Thyroid gland (tissue), 4 donors: ENCODE data around the gene ATRAID. TPM values are rescaled to one million over a fixed set of nuclear protein-coding genes. Genes with fewer than 3 reads are reported as not detected.

Experiments used
- DNase-seq, 2 donors: peaks; one replicate each; pipeline ENCODE4 v3.0.0-alpha.2; 2019
- H3K27ac ChIP-seq, 3 donors: fragments of 200-600 bp; sonication (generic); 1 replicate in 2 of 3; 2 replicates in 1 of 3; pipeline ENCODE4 v1.5.1; 2016 to 2019; ENCODE audit warnings: mild to moderate bottlenecking in 1 of 3, moderate library complexity in 1 of 3
- H3K27me3 ChIP-seq: fragments of 200-600 bp; sonication (generic); one replicate; pipeline ENCODE4 v1.5.1; 2019
- H3K36me3 ChIP-seq, 2 donors: fragments of 200-600 bp; sonication (generic); one replicate each; pipeline ENCODE4 v1.5.1; 2016 to 2019
- H3K4me1 ChIP-seq, 2 donors: fragments of 200-600 bp; sonication (generic); one replicate each; pipeline ENCODE4 v1.5.1; 2017 to 2019
- H3K4me3 ChIP-seq, 3 donors: fragments of 200-600 bp; sonication (generic); replicated peaks in 1 of 3; 1 replicate in 2 of 3; 2 replicates in 1 of 3; pipeline ENCODE4 v1.5.1; 2016; ENCODE audit warnings: mild to moderate bottlenecking in 1 of 3
- H3K9me3 ChIP-seq: fragments of 200-600 bp; sonication (generic); one replicate; pipeline ENCODE4 v1.5.1; 2017
- CTCF ChIP-seq, 6 experiments: fragments of 200-600 bp in 3 of 6; fragments of 450-650 bp in 3 of 6; sonication (generic) in 3 of 6; IDR thresholded peaks; one replicate each; pipeline ENCODE4 v1.5.1; 2016 to 2019; ENCODE audit warnings: antibody characterized with exemption in 6 of 6, mild to moderate bottlenecking in 2 of 6, inconsistent platforms in 1 of 6, moderate library complexity in 1 of 6
- POLR2A ChIP-seq, 2 donors: fragments of 450-650 bp; IDR thresholded peaks; one replicate each; pipeline ENCODE4 v1.6.1; 2017; ENCODE audit warnings: antibody characterized with exemption in 2 of 2, mild to moderate bottlenecking in 2 of 2, moderate library complexity in 1 of 2
- WGBS, 2 donors: methylation state at CpG; one replicate each; pipeline ENCODE4 v1.1.5; 2017; 5-methylcytosine and 5-hydroxymethylcytosine counted together
- intact Hi-C: fragments of 100-400 bp; cut with DNase I; formaldehyde crosslinking; loops from one replicate; pipeline ENCODE4 v1.15.1; 2023
- total RNA-seq, 4 donors: library from RNA; depleted of rRNA; stranded (reverse); fragments of >200 nt; gene quantifications; one replicate each; pipeline ENCODE4 v1.2.3, GENCODE V29; 2016

ATRAID gene
- total RNA-seq, 4 donors from 2014 or later, result 149 to 345 (median 254) TPM

DNA sequence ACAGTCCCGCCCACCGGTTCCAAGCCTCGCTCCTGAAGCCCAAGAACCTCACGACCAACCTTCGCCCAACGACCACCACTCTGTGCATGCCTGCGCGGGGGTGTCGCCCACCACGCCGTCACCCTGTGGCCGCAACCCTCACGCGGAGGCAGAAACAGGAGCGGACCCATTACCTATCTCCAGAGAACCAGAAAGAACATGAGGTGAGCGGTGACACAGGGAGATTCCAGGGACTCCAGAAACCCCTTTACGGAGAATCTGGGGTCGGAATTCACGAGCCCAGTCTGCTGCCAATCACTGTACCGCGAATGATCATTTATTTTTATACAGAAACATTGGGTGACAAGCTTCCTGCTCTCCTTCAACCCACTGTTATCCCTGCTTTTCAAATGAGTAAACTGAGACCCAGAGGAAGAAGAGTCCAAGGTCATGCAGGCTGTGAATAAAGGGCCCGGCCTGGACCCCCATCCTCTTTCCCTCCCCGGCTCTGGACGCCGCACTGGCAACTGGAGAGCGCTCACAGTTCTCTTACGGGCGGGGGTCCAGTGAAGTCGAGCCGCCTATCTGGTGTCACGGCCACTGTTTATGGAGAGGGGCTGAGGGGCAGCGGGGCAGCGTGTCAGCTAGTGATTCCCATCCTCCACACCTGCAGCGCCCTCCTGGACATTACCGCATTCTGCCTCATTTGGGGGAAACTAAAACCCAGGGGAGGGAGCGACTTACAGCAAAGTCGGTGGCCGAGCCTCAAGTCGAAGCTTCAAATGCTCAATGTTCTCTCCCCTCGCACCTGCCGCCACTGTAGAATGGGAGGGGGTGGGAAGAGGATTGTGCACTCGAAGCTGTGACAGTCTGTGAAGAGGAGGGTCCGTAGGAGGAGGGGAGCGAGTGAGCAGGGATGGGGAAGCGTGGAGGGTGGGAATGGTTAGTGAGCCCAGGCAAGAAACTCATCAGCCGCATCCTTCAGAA lies 51.7 kb downstream of the ATRAID start:
- intact Hi-C loops, result no loop called here
- 3% methylated on average over 29 to 37 of the region's 46 CpGs for WGBS, 2 donors
- peaks cover 29% of the 10 kb centered on the region for H3K27me3 ChIP-seq

GRCh38 chr2:27264253-27264752 lies 52.5 kb downstream of the ATRAID start:
- no peaks in the 10 kb centered on the region for H3K9me3 ChIP-seq
- 0 to 2% methylated on average over 14 to 23 of the region's 38 CpGs for WGBS, 2 donors
- no peak for DNase-seq
- peaks cover 30 to 38% of the 10 kb centered on the region in 2 donors for H3K4me1 ChIP-seq
- H3K4me3 ChIP-seq, result peak overlapping the region in 1 of 3 donors; percentile 14
- no peaks in the 10 kb centered on the region for H3K36me3 ChIP-seq
- no peak for TF ChIP-seq CTCF (IDR thresholded peaks at IDR 0.05)
- TF ChIP-seq POLR2A (IDR thresholded peaks at IDR 0.05), result no peak
- H3K27ac ChIP-seq, result no peak overlapping the region
- peaks cover 29% of the 10 kb centered on the region for H3K27me3 ChIP-seq
- intact Hi-C loops, result no loop called here

More for the DNA sequence above, 51.7 kb downstream of the ATRAID start:
- Histone ChIP-seq H3K36me3 (no peaks in the 10 kb centered on the region), H3K4me3 (peak overlapping the region in 2 of 3 donors; percentile 12 to 47), H3K27ac (no peak overlapping the region), H3K9me3 (no peaks in the 10 kb centered on the region), H3K4me1 (peaks cover 30 to 38% of the 10 kb centered on the region in 2 donors)
- no peak for TF ChIP-seq CTCF (IDR thresholded peaks at IDR 0.05)
- TF ChIP-seq POLR2A (IDR thresholded peaks at IDR 0.05), result no peak
- DNase-seq, result no peak

DNA sequence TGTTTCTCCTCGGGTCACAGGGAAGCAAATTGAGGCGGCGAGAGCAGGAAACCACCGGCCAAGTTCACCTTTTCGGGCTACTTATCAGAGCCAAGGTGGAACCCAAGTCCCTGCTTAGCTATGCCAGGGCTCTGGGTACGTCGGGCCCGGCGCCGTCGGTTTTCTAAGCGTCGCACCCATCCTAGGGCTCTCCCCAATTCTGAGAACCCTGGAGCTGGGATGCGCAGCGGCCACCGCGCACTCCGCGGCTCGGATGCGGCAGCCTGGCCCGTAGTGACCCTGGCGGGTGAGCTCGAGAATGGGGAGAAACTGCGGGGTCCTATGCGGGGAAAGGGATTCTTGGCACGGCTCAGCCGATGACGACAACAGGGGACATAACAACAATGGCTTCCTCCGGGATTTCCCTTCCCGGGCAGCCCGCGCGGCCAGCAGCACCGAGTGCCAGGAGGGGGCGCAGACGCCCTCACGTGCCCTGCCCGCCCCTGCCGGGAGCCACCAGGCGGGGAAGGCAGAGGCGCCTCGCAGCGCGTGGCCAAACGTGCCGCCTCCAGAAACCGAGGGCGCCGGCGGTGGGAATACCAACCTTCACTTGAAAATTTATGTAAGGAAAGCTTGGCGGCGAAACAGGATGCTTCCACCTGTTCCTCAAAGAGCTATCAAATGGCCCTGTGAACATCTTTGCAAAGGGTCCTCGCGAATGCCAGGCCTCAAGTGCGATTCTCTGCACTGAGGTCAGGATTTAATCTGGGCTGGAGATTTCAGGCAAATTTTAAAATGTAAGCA lies 53.1 kb downstream of the ATRAID start:
- peaks cover 29% of the 10 kb centered on the region for H3K27me3 ChIP-seq
- TF ChIP-seq CTCF (IDR thresholded peaks at IDR 0.05), result peak in 4 of 6 experiments; percentile 30 to 61 (median 50)
- no peak for TF ChIP-seq POLR2A (IDR thresholded peaks at IDR 0.05)
- no peaks in the 10 kb centered on the region for H3K36me3 ChIP-seq
- DNase-seq, result peak; percentile 73 to 81
- intact Hi-C loops, result no loop called here
- 9% methylated on average over 17 to 20 of the region's 56 CpGs for WGBS, 2 donors
- H3K4me3 ChIP-seq, result peak overlapping the region in 1 of 3 donors; percentile 14
- H3K27ac ChIP-seq, result no peak overlapping the region
- no peaks in the 10 kb centered on the region for H3K9me3 ChIP-seq
- H3K4me1 ChIP-seq, result peaks cover 30 to 38% of the 10 kb centered on the region in 2 donors

DNA sequence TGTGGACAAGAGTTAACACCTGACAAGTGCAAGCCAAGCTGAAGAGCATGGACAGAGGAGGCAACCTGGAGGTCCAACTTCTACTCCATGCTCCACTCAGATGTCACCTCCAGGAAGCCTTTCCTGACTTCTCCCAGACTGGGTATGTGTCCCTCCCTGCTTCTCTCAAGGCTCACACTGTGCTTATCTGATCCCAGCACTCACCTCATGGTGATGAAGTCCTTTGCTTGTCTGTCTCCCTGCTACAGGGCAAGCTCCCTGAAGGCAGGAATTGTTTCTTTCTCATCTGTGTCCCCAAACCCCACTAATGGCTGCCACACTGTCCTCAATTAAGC lies 53.7 kb downstream of the ATRAID start:
- intact Hi-C loops, result no loop called here
- Histone ChIP-seq H3K4me1 (peaks cover 30 to 38% of the 10 kb centered on the region in 2 donors), H3K27ac (no peak overlapping the region), H3K4me3 (no peak overlapping the region), H3K9me3 (no peaks in the 10 kb centered on the region), H3K36me3 (no peaks in the 10 kb centered on the region), H3K27me3 (peaks cover 29% of the 10 kb centered on the region)
- TF ChIP-seq POLR2A (IDR thresholded peaks at IDR 0.05) (no peak), CTCF (IDR thresholded peaks at IDR 0.05) (no peak)
- no peak for DNase-seq

Other genes with a start within 250 kb of the ATRAID start
- gene MAPRE3, start 241.4 kb upstream of the ATRAID start, total RNA-seq, result 10 to 100 TPM; 12.9 to 21.2 (median 17.0) TPM
- 10 to 100 TPM; 43.3 to 93.8 (median 78.9) TPM for gene TMEM214, start 179.1 kb upstream of the ATRAID start, total RNA-seq
- gene AGBL5, start 160.4 kb upstream of the ATRAID start, total RNA-seq, result 10 to 100 TPM; 29.1 to 40.0 (median 31.6) TPM
- gene OST4, start 140.4 kb upstream of the ATRAID start, total RNA-seq, result 100 to 1,000 TPM; 235 to 467 (median 261) TPM
- gene EMILIN1, start 133.4 kb upstream of the ATRAID start, total RNA-seq, result 10 to 100 TPM; 18.6 to 45.4 (median 29.3) TPM
- 1 to 10 TPM in 3 of 4 donors, under 1 TPM in 1; 0.44 to 2.3 (median 1.7) TPM for gene KHK, start 125.3 kb upstream of the ATRAID start, total RNA-seq
- 1 to 10 TPM in 2 of 4 donors, not detected in 2; 3.7 to 8.5 TPM for gene CGREF1, start 92.9 kb upstream of the ATRAID start, total RNA-seq
- gene ABHD1, start 88.2 kb upstream of the ATRAID start, total RNA-seq, result 1 to 10 TPM in 1 of 4 donors, under 1 TPM in 3; 0.44 to 1.1 (median 0.76) TPM
- 10 to 100 TPM; 52.4 to 84.0 (median 55.2) TPM for gene PREB, start 77.4 kb upstream of the ATRAID start, total RNA-seq
- under 1 TPM in 2 of 4 donors, not detected in 2; 0.27 to 0.67 TPM for gene PRR30, start 72.6 kb upstream of the ATRAID start, total RNA-seq
- gene TCF23, start 63.0 kb upstream of the ATRAID start, total RNA-seq, result under 1 TPM in 1 of 4 donors, not detected in 3; 0.13 TPM
- gene SLC5A6, start 227 bp downstream of the ATRAID start, total RNA-seq, result 10 to 100 TPM; 10.9 to 34.0 (median 22.0) TPM
- gene CAD, start 5.3 kb downstream of the ATRAID start, total RNA-seq, result 10 to 100 TPM; 16.5 to 31.9 (median 28.2) TPM
- gene SLC30A3, start 51.0 kb downstream of the ATRAID start, total RNA-seq, result under 1 TPM; 0.33 to 0.98 (median 0.80) TPM
- gene DNAJC5G, start 63.4 kb downstream of the ATRAID start, total RNA-seq, result 1 to 10 TPM in 2 of 4 donors, under 1 TPM in 1, not detected in 1; 0.33 to 2.1 (median 1.1) TPM
- 1 to 10 TPM in 1 of 4 donors, under 1 TPM in 2, not detected in 1; 0.22 to 1.6 (median 0.54) TPM for gene TRIM54, start 70.4 kb downstream of the ATRAID start, total RNA-seq
- 1 to 10 TPM; 1.1 to 2.5 (median 2.0) TPM for gene UCN, start 96.4 kb downstream of the ATRAID start, total RNA-seq
- gene MPV17, start 111.1 kb downstream of the ATRAID start, total RNA-seq, result 100 to 1,000 TPM in 3 of 4 donors, 10 to 100 TPM in 1; 92.9 to 151 (median 116) TPM
- 10 to 100 TPM; 44.7 to 86.6 (median 51.8) TPM for gene GTF3C2, start 144.7 kb downstream of the ATRAID start, total RNA-seq
- gene EIF2B4, start 158.3 kb downstream of the ATRAID start, total RNA-seq, result 10 to 100 TPM; 34.7 to 44.0 (median 38.6) TPM
- 100 to 1,000 TPM; 109 to 148 (median 130) TPM for gene SNX17, start 158.6 kb downstream of the ATRAID start, total RNA-seq
- gene ZNF513, start 168.7 kb downstream of the ATRAID start, total RNA-seq, result 10 to 100 TPM in 1 of 4 donors, 1 to 10 TPM in 3; 9.1 to 14.8 (median 9.2) TPM
- gene PPM1G, start 197.6 kb downstream of the ATRAID start, total RNA-seq, result 10 to 100 TPM; 55.4 to 75.2 (median 59.5) TPM
- gene NRBP1, start 216.6 kb downstream of the ATRAID start, total RNA-seq, result 10 to 100 TPM; 45.2 to 68.6 (median 63.1) TPM
- gene KRTCAP3, start 230.3 kb downstream of the ATRAID start, total RNA-seq, result 10 to 100 TPM in 3 of 4 donors, 1 to 10 TPM in 1; 9.2 to 40.1 (median 19.4) TPM